ENCODE results near the gene FRMD4A.

The FRMD4A gene

GRCh38 chr10:13651969-13652720, 678.6 kb downstream of the FRMD4A start:
- DNase-seq: no peak
- in situ Hi-C loops (cut with HindIII; ENCODE audit: low pct_ligation_motif_present, low pct_unique_long_range_greater_than_20kb, low sequenced_read_pairs): no loop called here

GRCh38 chr10:13650961-13651360, 679.8 kb downstream of the FRMD4A start:
- no peak for DNase-seq
- in situ Hi-C loops (cut with HindIII; ENCODE audit: low pct_ligation_motif_present, low pct_unique_long_range_greater_than_20kb, low sequenced_read_pairs): no loop called here

- in situ Hi-C loops (cut with HindIII; ENCODE audit: low pct_ligation_motif_present, low pct_unique_long_range_greater_than_20kb, low sequenced_read_pairs): no loop called here
- no peak for DNase-seq
These were observed 680.7 kb downstream of the FRMD4A start for GRCh38 chr10:13649844-13650520.

- DNase-seq: no peak
- in situ Hi-C loops (cut with HindIII; ENCODE audit: low pct_ligation_motif_present, low pct_unique_long_range_greater_than_20kb, low sequenced_read_pairs): no loop called here
These were observed 682.3 kb downstream of the FRMD4A start for GRCh38 chr10:13648425-13648824.

GRCh38 chr10:13644866-13645265, 685.9 kb downstream of the FRMD4A start:
- DNase-seq: no peak
- in situ Hi-C loops (cut with HindIII; ENCODE audit: low pct_ligation_motif_present, low pct_unique_long_range_greater_than_20kb, low sequenced_read_pairs): no loop called here

DNA sequence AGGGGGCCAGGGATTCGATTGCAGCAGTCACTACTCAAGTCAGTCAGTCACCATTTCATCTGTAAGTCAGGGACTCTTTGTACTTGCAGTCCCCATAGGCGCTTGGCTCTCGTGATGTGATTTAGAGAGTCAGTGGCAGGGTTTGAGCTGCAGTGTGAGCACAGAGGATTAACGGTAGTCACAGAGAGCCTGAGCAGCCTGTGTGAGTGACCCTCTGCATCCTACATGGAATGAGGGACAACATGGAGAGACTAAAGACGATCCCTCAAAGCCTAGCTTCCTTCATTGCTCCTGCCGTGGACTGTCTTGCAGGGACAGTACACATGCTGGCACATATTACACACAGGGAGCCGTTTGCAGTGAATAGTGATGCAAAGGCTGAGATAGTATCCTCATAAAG, 687.7 kb downstream of the FRMD4A start:
- in situ Hi-C loops (cut with HindIII; ENCODE audit: low pct_ligation_motif_present, low pct_unique_long_range_greater_than_20kb, low sequenced_read_pairs): no loop called here

DNA sequence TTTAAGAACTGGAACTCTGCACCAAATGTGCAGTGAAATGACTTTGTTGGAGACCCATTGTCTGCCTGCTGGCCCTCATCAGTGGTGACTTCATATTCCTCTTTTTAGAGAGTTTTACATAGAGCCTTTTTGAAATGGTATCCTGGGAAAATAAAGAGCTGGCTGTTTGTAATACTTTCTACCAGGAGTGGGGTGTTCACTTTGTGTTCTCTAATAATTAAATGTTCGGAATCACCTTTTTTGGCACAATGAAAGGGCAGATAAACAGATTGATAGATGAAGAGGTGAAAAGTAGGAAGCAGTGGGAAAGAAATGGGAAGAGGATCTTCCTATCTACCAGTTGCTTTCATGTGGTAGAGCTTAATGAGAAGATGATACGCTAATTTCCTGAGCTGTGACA, 688.4 kb downstream of the FRMD4A start:
- no peak for DNase-seq
- in situ Hi-C loops (cut with HindIII; ENCODE audit: low pct_ligation_motif_present, low pct_unique_long_range_greater_than_20kb, low sequenced_read_pairs): no loop called here

More for the DNA sequence above, 687.7 kb downstream of the FRMD4A start:
- DNase-seq: no peak

GRCh38 chr10:13637894-13638293, 692.8 kb downstream of the FRMD4A start:
- DNase-seq: no peak
- in situ Hi-C loops (cut with HindIII; ENCODE audit: low pct_ligation_motif_present, low pct_unique_long_range_greater_than_20kb, low sequenced_read_pairs): no loop called here

GRCh38 chr10:13637303-13637856, 693.3 kb downstream of the FRMD4A start:
- DNase-seq: no peak
- in situ Hi-C loops (cut with HindIII; ENCODE audit: low pct_ligation_motif_present, low pct_unique_long_range_greater_than_20kb, low sequenced_read_pairs): no loop called here

GRCh38 chr10:13636776-13637175, 693.9 kb downstream of the FRMD4A start:
- no peak for DNase-seq
- in situ Hi-C loops (cut with HindIII; ENCODE audit: low pct_ligation_motif_present, low pct_unique_long_range_greater_than_20kb, low sequenced_read_pairs): no loop called here

DNA sequence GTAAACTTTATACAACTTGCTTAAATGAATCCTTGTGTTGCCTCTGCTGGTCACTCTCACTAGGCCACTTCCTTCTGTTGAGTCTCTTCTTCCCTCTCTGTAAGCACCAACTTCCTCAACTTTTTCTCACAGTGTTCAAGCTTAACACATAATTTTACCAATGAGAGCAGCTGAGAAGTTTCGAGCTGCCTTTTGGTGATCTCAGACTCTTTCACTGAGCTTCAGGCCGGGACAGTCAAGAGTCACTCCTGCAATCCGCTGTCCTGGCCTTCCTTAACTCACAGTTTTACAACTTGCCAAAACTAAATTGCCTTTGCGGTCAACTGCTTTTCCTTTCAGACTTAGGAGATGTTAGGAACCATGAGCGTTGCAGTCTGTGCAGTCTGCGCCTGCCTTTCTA, 696.5 kb downstream of the FRMD4A start:
- in situ Hi-C loops (cut with HindIII; ENCODE audit: low pct_ligation_motif_present, low pct_unique_long_range_greater_than_20kb, low sequenced_read_pairs): no loop called here
- DNase-seq: no peak

DNA sequence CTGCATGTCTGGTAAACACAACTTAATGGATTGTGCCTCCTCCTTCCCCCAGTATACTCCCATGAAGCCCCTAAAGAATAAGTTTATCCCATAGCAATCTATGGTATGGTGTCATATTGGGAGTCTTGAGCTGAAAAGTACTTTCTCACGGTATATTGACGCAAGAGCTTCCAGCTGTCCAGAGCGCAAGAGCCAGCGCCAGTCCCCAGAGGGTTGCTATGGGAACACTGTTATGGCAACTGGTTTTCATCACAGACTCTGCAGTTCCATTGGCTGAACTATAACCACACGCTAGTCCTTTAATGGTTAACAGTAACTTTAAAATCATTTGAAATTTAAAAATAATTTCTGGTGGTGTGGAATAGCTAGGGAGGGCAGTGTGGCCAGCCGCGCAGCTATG, 697.0 kb downstream of the FRMD4A start:
- no peak for DNase-seq
- in situ Hi-C loops (cut with HindIII; ENCODE audit: low pct_ligation_motif_present, low pct_unique_long_range_greater_than_20kb, low sequenced_read_pairs): no loop called here

DNA sequence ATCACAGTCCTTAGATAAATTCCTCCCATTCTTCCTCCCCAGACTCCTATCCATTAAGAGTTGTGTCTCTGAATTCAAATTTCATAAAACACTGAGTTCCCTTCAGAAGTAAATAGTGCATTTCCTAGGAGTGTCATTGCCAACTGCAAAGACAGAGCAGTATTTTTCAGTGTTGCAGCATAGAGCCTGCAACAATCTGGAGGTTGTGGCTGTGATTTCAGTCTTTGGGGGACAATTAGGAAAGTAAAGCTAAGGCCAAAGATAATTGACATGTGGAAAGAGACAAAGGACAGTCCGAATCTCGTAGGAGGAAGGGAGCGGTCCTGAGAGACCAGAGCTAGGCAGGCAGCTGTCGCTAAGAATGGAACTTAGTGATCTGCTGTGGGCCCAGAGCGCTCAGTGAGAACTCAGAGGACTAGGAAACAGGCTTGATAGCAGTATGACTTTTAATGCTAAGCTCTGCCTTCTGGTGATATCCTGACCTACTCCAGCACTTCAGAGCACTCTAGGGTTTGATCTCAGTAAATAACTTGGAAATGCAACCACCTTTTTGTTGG, 697.8 kb downstream of the FRMD4A start:
- in situ Hi-C loops (cut with HindIII; ENCODE audit: low pct_ligation_motif_present, low pct_unique_long_range_greater_than_20kb, low sequenced_read_pairs): no loop called here
- no peak for DNase-seq

- in situ Hi-C loops (cut with HindIII; ENCODE audit: low pct_ligation_motif_present, low pct_unique_long_range_greater_than_20kb, low sequenced_read_pairs): no loop called here
- DNase-seq: no peak
These were observed 698.3 kb downstream of the FRMD4A start for GRCh38 chr10:13632440-13632839.

- DNase-seq: no peak
- in situ Hi-C loops (cut with HindIII; ENCODE audit: low pct_ligation_motif_present, low pct_unique_long_range_greater_than_20kb, low sequenced_read_pairs): no loop called here
These were observed 699.1 kb downstream of the FRMD4A start for GRCh38 chr10:13631594-13631993.

DNA sequence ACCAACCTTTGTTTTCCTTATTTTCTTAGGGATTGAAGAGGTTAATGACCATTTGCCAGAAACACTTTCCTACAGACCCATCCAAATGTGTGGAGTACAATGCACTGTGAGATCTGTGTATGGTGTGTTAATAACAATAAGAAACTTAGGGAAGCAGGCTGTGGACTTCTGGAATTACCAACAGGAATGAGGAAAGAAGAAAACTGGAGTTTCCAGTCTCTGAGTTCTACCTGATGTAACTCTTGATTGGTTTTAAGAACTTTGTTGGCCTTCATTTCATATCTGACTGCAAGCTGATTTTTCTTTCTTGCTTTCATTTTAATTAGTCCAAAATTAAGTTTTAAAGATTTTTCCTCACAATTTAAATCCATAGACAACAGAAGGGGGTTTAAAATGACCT, 700.5 kb downstream of the FRMD4A start:
- DNase-seq: no peak
- in situ Hi-C loops (cut with HindIII; ENCODE audit: low pct_ligation_motif_present, low pct_unique_long_range_greater_than_20kb, low sequenced_read_pairs): no loop called here

- no peak for DNase-seq
- in situ Hi-C loops (cut with HindIII; ENCODE audit: low pct_ligation_motif_present, low pct_unique_long_range_greater_than_20kb, low sequenced_read_pairs): no loop called here
These were observed 701.6 kb downstream of the FRMD4A start for GRCh38 chr10:13629116-13629515.

DNA sequence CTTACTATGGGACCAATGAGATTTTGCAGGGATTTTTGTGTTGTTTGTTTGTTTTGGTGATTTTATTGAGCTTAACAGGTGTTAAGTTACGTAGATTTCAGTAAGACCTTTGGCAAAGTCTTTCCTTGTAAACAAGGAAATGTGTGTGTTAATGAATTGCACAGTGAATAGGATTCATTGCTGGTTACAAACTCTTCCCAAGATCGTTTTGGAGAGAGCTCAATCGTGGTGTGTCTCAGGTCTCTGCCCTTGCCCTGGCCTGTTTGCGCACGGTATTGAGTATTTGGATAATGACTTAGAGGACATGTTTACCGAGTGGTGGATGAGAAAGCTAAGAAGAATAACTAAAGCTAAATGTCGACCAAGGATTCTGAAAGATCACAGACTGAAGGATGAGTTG, 702.1 kb downstream of the FRMD4A start:
- DNase-seq: no peak
- in situ Hi-C loops (cut with HindIII; ENCODE audit: low pct_ligation_motif_present, low pct_unique_long_range_greater_than_20kb, low sequenced_read_pairs): no loop called here

DNA sequence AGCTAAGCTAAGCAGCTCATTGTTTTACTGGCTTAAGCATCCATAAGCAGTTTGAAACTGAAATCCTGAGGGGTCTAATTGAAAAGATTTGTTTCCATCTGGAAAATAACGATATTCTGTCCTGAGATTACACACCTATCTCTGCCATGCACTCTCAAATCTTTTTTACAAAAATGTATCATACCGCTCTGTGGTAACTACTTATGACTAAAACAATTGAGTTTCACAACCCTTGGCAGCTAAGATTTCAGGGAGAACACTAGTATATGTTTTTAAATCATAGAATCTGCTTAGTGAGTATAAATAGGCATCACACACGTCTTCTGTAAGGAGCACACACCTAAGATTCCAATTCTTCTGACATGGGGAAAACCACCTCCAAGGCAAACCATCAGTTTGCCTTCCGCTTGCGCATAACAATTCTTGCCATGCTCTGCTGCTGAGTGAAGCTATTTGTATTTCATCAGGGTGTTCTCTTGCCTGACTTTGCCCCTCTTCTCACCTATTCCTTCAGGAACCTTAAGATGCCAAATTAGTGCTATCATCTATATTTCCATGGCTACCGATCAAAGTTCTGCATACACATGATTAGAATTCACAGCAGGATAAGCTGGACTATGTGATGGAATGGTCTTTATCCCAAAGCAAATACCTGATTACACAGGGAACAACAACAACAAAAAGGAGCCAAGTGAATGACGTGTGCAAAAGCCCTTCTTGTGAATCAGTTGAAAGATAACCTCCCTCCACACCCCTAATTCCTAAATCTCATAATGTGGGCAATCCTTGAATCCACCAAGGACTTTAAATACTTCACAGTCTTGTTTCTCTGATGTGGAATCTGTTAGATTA, 703.0 kb downstream of the FRMD4A start:
- no peak for DNase-seq
- in situ Hi-C loops (cut with HindIII; ENCODE audit: low pct_ligation_motif_present, low pct_unique_long_range_greater_than_20kb, low sequenced_read_pairs): no loop called here

Measured in ACHN (cell line).